Measurements from ENCODE around the gene ERP44.

DNA sequence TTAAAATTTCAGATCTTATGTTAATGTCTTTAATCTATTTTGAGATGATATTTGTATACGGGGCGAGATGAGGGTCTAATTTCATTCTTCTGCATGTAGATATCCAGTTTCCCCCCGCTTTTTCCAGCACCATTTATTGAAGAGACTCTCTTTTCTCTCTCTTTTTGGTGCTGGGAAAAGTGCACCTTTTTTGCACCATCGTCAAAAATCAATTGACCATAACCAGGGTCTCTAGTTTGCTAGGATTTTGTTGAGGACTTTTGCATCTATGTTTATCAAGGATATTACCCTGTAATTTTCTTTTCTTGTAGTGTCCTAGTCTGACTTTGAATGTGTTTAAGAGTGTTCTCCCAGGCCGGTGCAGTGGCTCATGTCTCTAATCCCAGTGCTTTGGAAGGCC is 99.0 kb downstream of the ERP44 start:
- TF ChIP-seq, protein P1, sequence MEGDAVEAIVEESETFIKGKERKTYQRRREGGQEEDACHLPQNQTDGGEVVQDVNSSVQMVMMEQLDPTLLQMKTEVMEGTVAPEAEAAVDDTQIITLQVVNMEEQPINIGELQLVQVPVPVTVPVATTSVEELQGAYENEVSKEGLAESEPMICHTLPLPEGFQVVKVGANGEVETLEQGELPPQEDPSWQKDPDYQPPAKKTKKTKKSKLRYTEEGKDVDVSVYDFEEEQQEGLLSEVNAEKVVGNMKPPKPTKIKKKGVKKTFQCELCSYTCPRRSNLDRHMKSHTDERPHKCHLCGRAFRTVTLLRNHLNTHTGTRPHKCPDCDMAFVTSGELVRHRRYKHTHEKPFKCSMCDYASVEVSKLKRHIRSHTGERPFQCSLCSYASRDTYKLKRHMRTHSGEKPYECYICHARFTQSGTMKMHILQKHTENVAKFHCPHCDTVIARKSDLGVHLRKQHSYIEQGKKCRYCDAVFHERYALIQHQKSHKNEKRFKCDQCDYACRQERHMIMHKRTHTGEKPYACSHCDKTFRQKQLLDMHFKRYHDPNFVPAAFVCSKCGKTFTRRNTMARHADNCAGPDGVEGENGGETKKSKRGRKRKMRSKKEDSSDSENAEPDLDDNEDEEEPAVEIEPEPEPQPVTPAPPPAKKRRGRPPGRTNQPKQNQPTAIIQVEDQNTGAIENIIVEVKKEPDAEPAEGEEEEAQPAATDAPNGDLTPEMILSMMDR (IDR thresholded peaks at IDR 0.05; ENCODE audit: poor library complexity), result no peak
- TF ChIP-seq EZH2 (IDR thresholded peaks at IDR 0.05; ENCODE audit: borderline replicate concordance) (no peak), EZH2phosphoT487 (IDR thresholded peaks at IDR 0.05; ENCODE audit: low read depth, severe bottlenecking, unreplicated experiment) (no peak)

All from hepatocyte (in vitro differentiated cells).